ENCODE results near the gene CLTA.
"Not testable (repeated sequence)": the region's sequence is repeated elsewhere in the genome, so short reads cannot be mapped to it uniquely, and the experiment has no call there.

Gene CLTA

DNA sequence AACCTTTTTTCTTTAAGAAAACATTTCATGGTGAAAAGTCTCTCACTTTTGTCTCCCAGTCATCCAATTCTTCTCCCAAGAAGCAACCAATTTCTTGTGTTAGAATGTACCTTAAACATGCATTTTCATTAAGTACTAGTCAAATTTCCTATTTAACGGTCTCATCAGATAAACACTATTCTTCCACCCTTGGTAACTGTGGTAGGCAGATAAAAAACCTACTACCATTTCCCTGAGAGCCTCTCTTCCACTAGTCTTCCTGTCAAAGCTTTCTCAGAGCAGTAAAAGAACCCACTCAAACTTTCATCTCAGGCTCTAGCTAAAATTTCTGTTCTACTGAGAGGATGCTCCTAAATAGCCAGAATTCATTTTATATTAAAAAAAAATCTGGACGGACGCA, 56.6 kb downstream of the CLTA start:
- Mint-ChIP-seq H3K4me3 (no peak overlapping the region), H3K36me3 (ENCODE audit: low read depth) (peaks cover 39% of the 10 kb centered on the region), H3K27ac (no peak overlapping the region), H3K9me3 (no peaks in the 10 kb centered on the region), H3K27me3 (ENCODE audit: low read depth) (no peaks in the 10 kb centered on the region), H3K4me1 (peaks cover 5% of the 10 kb centered on the region)
- TF ChIP-seq, protein P1, sequence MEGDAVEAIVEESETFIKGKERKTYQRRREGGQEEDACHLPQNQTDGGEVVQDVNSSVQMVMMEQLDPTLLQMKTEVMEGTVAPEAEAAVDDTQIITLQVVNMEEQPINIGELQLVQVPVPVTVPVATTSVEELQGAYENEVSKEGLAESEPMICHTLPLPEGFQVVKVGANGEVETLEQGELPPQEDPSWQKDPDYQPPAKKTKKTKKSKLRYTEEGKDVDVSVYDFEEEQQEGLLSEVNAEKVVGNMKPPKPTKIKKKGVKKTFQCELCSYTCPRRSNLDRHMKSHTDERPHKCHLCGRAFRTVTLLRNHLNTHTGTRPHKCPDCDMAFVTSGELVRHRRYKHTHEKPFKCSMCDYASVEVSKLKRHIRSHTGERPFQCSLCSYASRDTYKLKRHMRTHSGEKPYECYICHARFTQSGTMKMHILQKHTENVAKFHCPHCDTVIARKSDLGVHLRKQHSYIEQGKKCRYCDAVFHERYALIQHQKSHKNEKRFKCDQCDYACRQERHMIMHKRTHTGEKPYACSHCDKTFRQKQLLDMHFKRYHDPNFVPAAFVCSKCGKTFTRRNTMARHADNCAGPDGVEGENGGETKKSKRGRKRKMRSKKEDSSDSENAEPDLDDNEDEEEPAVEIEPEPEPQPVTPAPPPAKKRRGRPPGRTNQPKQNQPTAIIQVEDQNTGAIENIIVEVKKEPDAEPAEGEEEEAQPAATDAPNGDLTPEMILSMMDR (IDR thresholded peaks at IDR 0.05; ENCODE audit: unreplicated experiment in 3 of 3) = no peak

DNA sequence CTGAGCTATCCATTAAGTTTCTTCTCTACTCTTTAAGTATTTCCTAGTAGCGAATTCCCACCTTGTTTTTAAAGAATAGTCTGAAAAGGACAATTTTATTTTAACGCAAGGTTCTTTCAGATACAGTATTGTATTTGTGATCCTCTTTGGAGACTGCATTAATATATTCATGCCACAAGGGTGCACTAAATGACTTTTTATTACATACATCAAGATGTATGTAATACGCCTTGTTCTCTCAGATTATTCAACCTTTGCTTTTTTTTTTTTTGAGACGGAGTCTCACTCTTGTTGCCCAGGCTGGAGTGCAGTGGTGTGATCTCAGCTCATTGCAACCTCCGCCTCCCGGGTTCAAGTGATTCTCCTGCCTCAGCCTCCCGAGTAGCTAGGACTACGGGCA, 57.3 kb downstream of the CLTA start:
- not testable (repeated sequence) for H3K27ac Mint-ChIP-seq; H3K27me3 Mint-ChIP-seq (ENCODE audit: low read depth); H3K9me3 Mint-ChIP-seq; H3K4me3 Mint-ChIP-seq; H3K4me1 Mint-ChIP-seq
- H3K36me3 Mint-ChIP-seq (ENCODE audit: low read depth) = peaks cover 38% of the 10 kb centered on the region
- TF ChIP-seq, protein P1 (IDR thresholded peaks at IDR 0.05; ENCODE audit: unreplicated experiment in 3 of 3) = peak; percentile 28 to 48 (median 39)

DNA sequence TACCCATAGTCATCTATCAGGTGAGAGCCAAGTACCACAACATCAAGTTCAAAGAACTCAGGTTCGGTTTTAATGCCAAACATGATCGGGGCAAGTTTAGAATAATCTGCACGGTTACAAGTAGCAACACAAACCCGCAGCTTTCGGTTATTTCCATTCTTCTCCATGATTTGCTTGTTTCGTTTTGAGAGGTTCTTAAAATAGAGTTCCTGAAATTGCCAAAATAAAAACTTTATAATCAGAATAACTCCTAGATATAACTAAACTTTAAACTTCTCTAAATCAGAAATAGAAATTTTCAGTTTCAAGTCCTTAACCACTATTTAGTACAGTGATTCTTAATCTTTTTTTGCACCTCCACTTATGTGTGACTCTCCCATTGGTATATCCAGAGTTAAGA, 58.5 kb downstream of the CLTA start:
- Mint-ChIP-seq H3K36me3 (ENCODE audit: low read depth) (peaks cover 29% of the 10 kb centered on the region), H3K27ac (no peak overlapping the region), H3K4me3 (no peak overlapping the region)

DNA sequence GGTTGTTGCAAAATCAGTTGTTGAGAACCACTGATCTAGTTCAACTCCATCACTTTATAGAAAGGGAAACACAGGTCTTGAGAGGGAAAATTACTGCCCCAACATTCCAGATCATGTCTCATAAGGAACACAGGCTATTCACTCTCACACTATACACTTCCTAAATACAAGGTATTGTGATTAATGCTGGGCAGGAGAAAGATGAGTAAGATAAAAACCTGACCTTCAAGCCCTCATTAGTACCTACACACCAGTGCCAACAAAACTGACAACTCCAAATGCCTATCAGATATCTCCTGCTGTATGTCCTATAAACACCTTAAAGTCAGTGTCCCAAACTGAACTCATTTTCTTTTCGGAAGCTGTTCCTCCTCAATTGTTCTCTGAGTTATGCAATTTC, 59.4 kb downstream of the CLTA start:
- H3K27me3 Mint-ChIP-seq (ENCODE audit: low read depth) = no peaks in the 10 kb centered on the region
- TF ChIP-seq, protein P1 (IDR thresholded peaks at IDR 0.05; ENCODE audit: unreplicated experiment in 3 of 3) = no peak
- peaks cover 27% of the 10 kb centered on the region for H3K36me3 Mint-ChIP-seq (ENCODE audit: low read depth)
- no peaks in the 10 kb centered on the region for H3K9me3 Mint-ChIP-seq
- H3K4me1 Mint-ChIP-seq = peaks cover 5% of the 10 kb centered on the region
- H3K27ac Mint-ChIP-seq = no peak overlapping the region
- no peak overlapping the region for H3K4me3 Mint-ChIP-seq

More for the DNA sequence above, 58.5 kb downstream of the CLTA start:
- TF ChIP-seq, protein P1 (IDR thresholded peaks at IDR 0.05; ENCODE audit: unreplicated experiment in 3 of 3) = no peak
- Mint-ChIP-seq H3K9me3 (no peaks in the 10 kb centered on the region), H3K4me1 (peaks cover 5% of the 10 kb centered on the region), H3K27me3 (ENCODE audit: low read depth) (no peaks in the 10 kb centered on the region)

DNA sequence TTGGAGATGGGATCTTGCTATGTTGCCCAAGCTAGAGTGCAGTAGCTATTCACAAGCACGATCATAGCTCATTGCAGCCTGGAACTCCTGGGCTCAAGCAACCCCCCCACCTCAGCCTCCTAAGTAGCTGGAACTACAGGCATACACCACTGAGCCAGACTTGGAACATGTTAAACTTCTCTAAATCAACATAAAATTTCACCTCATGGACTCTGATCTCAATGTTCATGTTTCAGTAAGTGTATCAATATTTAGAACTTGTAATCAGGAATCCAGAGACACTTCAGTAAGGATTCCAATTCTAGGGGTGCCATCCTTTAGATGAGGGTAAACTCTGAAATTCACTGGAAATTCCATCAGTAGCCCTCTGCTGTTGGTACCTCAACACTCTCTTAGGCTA, 60.7 kb downstream of the CLTA start:
- H3K9me3 Mint-ChIP-seq = no peaks in the 10 kb centered on the region
- peaks cover 5% of the 10 kb centered on the region for H3K4me1 Mint-ChIP-seq
- H3K36me3 Mint-ChIP-seq (ENCODE audit: low read depth) = peaks cover 18% of the 10 kb centered on the region
- H3K27ac Mint-ChIP-seq = no peak overlapping the region
- TF ChIP-seq, protein P1 (IDR thresholded peaks at IDR 0.05; ENCODE audit: unreplicated experiment in 3 of 3) = no peak
- no peak overlapping the region for H3K4me3 Mint-ChIP-seq
- H3K27me3 Mint-ChIP-seq (ENCODE audit: low read depth) = no peaks in the 10 kb centered on the region

DNA sequence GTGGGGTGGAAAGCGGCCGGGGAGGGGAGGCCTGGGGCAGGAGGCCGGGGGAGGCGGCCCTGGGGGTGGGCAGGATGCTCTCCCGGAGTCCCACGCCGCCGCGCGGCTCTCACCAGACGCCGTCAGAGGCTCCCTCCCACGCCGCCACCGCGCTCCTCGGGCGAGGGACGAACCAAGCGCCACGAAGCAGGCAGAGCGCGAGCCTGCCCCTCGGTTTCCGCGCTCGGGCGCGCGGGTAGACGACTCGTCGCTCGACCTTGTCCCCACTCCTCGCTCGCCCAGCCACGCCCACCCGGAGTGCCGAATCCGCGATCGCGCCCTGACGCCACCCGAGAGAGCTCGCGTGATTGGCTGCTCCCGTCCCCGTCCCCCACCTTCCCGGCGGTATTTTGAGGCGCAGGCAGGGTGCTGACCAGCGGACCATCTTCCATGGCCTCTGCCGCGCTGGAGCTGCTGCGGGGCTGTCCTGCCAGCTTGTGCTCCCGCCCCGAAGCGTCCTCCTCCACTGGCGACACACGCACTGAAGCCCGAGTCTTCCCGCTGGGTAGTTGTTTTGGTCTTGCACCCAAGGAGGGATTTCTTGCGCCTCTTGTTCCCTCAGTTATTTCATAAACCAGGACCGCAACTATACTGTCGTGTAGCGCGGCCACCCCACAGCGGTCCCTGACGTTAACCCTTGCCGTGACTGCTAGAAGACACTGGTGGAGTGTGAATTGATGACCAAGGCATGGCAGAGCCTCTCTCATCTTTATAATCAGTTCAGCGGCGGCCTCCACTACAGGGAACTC, 67.7 kb downstream of the CLTA start, which contains the start of gene GNE:
GNE (minus strand) TSS at position 241 of the 788 bp plus-strand sequence. CDS start 9,093 bp downstream, outside the sequence.
- Mint-ChIP-seq H3K4me3 (peak within 1 kb of the TSS; percentile 91 to 99 (median 98)), H3K36me3 (ENCODE audit: low read depth) (no peaks in the 10 kb centered on the region), H3K4me1 (peaks cover 6% of the 10 kb centered on the region), H3K27me3 (ENCODE audit: low read depth) (no peaks in the 10 kb centered on the region), H3K27ac (peak within 1 kb of the TSS; percentile 98), H3K9me3 (no peaks in the 10 kb centered on the region)
- TF ChIP-seq, protein P1 (IDR thresholded peaks at IDR 0.05; ENCODE audit: unreplicated experiment in 3 of 3) = no peak

Data from nephron (organoid).